OCI-LY3 (cell line): ENCODE data around the gene EPHB1.

ENCODE experiments used
- H2AFZ ChIP-seq: fragments of 200-600, 300-600 bp; shearing (Covaris generic); 2 replicates; pipeline ENCODE4 v1.6.0; 2014; ENCODE audit warnings: antibody characterized with exemption, low read depth, low read length
- H3K27ac ChIP-seq: fragments of 200-600, 300-600 bp; sonication (generic); 2 replicates; pipeline ENCODE4 v1.5.1; 2014; ENCODE audit warnings: mild to moderate bottlenecking, low read length, moderate library complexity, mixed read lengths
- H3K27me3 ChIP-seq: fragments of 200-600, 300-600 bp; sonication (generic); 2 replicates; pipeline ENCODE4 v1.6.1; 2014; ENCODE audit warnings: low read depth, low read length, mixed read lengths
- H3K36me3 ChIP-seq: fragments of 200-600, 300-600 bp; sonication (generic); replicated peaks from 2 replicates; pipeline ENCODE3; 2014; ENCODE audit warnings: low read depth, low read length, mixed read lengths
- H3K4me1 ChIP-seq: fragments of 300-600, 200-600 bp; sonication (generic); 2 replicates; pipeline ENCODE4 v1.6.1; 2014; ENCODE audit warnings: low read length, mixed read lengths
- H3K4me2 ChIP-seq: fragments of 200-600, 300-600 bp; sonication (generic); 2 replicates; pipeline ENCODE4 v1.6.1; 2014; ENCODE audit warnings: low read length, mixed read lengths
- H3K4me3 ChIP-seq: fragments of 300-600, 200-600 bp; sonication (generic); 2 replicates; pipeline ENCODE4 v1.5.1; 2014; ENCODE audit warnings: antibody characterized with exemption, mild to moderate bottlenecking, low read length, moderate library complexity
- H3K79me2 ChIP-seq: fragments of 300-600, 200-600 bp; shearing (Covaris generic); 2 replicates; pipeline ENCODE4 v1.6.1; 2014; ENCODE audit warnings: mild to moderate bottlenecking, low read length, mixed read lengths
- H3K9ac ChIP-seq: fragments of 300-600, 200-600 bp; shearing (Covaris generic); 2 replicates; pipeline ENCODE4 v1.6.0; 2014; ENCODE audit warnings: mild to moderate bottlenecking, low read length, moderate library complexity
- H3K9me3 ChIP-seq: fragments of 200-600, 300-600 bp; shearing (Covaris generic); 2 replicates; pipeline ENCODE4 v1.6.1; 2014; ENCODE audit warnings: low read length, mixed read lengths; ENCODE audit not compliant: insufficient read depth
- H4K20me1 ChIP-seq: fragments of 200-600, 300-600 bp; sonication (generic); 2 replicates; pipeline ENCODE4 v1.6.1; 2016; ENCODE audit warnings: low read length, mixed read lengths; ENCODE audit not compliant: insufficient read depth
- EZH2phosphoT487 ChIP-seq: fragments of 200-600 bp; shearing (Covaris generic); IDR thresholded peaks from 2 replicates; pipeline ENCODE4 v1.6.1; 2018; ENCODE audit warnings: antibody characterized with exemption, mixed run types, low read depth
- TF ChIP-seq, protein P1 (sequence below): fragments of 200-600, 300-600 bp; sonication (generic); IDR thresholded peaks from 2 replicates; pipeline ENCODE4 v1.5.1; 2014; ENCODE audit warnings: antibody characterized with exemption, low read length, low read depth

The EPHB1 gene

DNA sequence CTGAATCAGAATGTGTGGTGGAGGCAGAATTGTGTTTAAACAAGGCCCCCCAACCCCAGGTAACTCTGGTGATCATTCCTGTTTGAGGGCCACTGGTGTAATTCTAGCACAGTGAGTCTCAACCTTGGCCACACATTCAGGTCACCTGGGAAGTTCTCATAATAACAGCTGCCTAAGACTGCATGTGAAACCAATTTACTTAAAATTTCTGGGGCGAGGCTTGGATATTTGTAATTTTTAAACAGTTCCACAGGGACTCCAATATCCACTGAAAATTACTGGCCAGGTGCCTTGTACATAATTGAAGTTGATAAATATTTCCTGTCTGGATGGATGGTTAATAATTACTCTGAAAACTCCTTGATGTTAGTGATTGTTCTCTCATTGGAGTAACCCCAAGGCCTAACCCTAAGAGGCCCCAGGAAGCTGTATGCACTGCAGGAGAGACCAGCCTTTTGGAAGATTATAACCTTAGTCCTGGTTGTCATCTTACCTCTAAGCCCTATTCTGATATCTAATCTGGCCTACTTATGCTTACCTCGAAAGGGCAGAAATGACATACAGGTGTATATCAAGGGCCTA, 25.7 kb upstream of the EPHB1 start:
- TF ChIP-seq, protein P1, sequence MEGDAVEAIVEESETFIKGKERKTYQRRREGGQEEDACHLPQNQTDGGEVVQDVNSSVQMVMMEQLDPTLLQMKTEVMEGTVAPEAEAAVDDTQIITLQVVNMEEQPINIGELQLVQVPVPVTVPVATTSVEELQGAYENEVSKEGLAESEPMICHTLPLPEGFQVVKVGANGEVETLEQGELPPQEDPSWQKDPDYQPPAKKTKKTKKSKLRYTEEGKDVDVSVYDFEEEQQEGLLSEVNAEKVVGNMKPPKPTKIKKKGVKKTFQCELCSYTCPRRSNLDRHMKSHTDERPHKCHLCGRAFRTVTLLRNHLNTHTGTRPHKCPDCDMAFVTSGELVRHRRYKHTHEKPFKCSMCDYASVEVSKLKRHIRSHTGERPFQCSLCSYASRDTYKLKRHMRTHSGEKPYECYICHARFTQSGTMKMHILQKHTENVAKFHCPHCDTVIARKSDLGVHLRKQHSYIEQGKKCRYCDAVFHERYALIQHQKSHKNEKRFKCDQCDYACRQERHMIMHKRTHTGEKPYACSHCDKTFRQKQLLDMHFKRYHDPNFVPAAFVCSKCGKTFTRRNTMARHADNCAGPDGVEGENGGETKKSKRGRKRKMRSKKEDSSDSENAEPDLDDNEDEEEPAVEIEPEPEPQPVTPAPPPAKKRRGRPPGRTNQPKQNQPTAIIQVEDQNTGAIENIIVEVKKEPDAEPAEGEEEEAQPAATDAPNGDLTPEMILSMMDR: no peak
- TF ChIP-seq EZH2phosphoT487: no peak
- no peak overlapping the region for H3K27ac ChIP-seq
- H3K9ac ChIP-seq: no peak overlapping the region
- H3K4me3 ChIP-seq: no peak overlapping the region
- H4K20me1 ChIP-seq: no peaks in the 10 kb centered on the region
- H3K36me3 ChIP-seq: no peaks in the 10 kb centered on the region
- no peak overlapping the region for H3K4me2 ChIP-seq
- no peaks in the 10 kb centered on the region for H3K9me3 ChIP-seq
- H2AFZ ChIP-seq: no peak overlapping the region
- no peaks in the 10 kb centered on the region for H3K79me2 ChIP-seq
- H3K27me3 ChIP-seq: peaks cover 12% of the 10 kb centered on the region; the same call in 1 of the 2 replicates
- H3K4me1 ChIP-seq: no peaks in the 10 kb centered on the region

DNA sequence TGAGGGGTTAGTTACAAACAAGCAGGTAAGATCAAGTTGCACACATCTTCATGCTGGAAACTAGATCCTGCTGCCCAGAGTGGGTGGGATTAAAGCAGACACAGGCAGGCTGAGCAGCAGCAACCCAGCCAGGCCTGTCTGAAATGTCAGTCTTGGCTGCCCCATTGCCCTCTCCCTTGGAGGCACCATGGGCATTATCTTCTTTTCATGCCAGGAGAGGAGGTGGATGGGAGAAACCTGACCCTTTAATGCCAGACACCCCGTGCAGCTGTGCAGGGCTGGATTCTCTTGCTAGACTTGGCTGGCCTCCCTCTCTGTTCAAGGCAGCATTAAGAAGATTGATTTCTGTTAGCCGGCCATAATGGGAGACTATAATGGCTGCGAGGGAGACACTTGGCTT, 23.0 kb upstream of the EPHB1 start:
- Histone ChIP-seq H3K4me1 (no peaks in the 10 kb centered on the region), H3K79me2 (no peaks in the 10 kb centered on the region), H3K4me3 (no peak overlapping the region), H3K36me3 (no peaks in the 10 kb centered on the region), H3K27me3 (peaks cover 20% of the 10 kb centered on the region; the same call in 1 of the 2 replicates), H3K4me2 (no peak overlapping the region), H3K9ac (no peak overlapping the region), H4K20me1 (no peaks in the 10 kb centered on the region), H2AFZ (no peak overlapping the region), H3K9me3 (no peaks in the 10 kb centered on the region), H3K27ac (no peak overlapping the region)
- TF ChIP-seq EZH2phosphoT487: no peak
- TF ChIP-seq, protein P1: no peak

DNA sequence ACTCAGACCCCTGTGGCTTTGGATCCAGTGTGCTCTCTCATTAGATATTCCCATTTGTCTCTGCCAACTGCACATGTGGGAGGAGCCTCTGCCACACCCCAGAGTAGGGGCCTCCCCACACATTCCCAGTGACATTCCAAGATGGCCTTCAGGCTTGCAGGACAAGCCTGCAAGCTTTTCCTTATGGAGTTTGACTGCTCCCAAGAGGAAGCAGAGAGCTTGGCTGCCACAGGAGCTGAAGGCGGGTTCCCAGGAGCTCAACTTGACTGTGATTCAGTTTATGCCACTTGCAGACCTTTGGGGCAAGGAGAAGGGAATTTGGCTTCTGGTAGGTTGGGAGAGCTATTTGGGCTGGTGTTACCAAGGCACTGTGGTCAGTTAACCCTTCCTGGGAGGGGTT, 22.5 kb upstream of the EPHB1 start:
- Histone ChIP-seq H3K9me3 (no peaks in the 10 kb centered on the region), H4K20me1 (no peaks in the 10 kb centered on the region), H3K27me3 (peaks cover 20% of the 10 kb centered on the region; the same call in 1 of the 2 replicates), H3K9ac (no peak overlapping the region), H3K4me1 (no peaks in the 10 kb centered on the region), H2AFZ (no peak overlapping the region), H3K36me3 (no peaks in the 10 kb centered on the region), H3K4me3 (no peak overlapping the region), H3K79me2 (no peaks in the 10 kb centered on the region), H3K27ac (no peak overlapping the region), H3K4me2 (no peak overlapping the region)
- TF ChIP-seq EZH2phosphoT487: no peak
- TF ChIP-seq, protein P1: no peak

DNA sequence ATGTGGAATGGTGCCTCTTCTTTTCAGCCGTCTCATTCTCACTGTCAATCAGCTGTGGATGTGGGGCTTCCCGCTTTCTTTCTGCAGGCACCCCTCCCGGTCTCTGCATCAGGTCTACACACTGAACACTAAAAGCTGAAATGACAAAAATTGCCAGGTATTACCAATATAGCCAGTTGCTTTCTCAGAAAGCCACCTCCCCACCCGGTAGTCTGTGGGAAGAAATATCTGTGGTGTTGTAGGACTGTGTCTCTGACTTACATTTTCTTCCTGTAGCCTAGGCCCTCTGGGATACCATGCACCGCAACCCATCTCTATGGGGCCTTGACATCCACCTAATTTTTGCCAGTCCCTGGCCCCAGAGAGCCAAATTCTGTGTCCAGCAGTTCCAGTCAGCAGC, 19.2 kb upstream of the EPHB1 start:
- TF ChIP-seq EZH2phosphoT487: no peak
- TF ChIP-seq, protein P1: no peak
- H3K4me1 ChIP-seq: no peaks in the 10 kb centered on the region
- H2AFZ ChIP-seq: no peak overlapping the region
- H3K4me3 ChIP-seq: no peak overlapping the region
- no peak overlapping the region for H3K4me2 ChIP-seq
- peaks cover 29% of the 10 kb centered on the region for H3K27me3 ChIP-seq
- no peak overlapping the region for H3K27ac ChIP-seq
- H3K9me3 ChIP-seq: no peaks in the 10 kb centered on the region
- H3K79me2 ChIP-seq: no peaks in the 10 kb centered on the region
- no peak overlapping the region for H3K9ac ChIP-seq
- no peaks in the 10 kb centered on the region for H3K36me3 ChIP-seq
- H4K20me1 ChIP-seq: no peaks in the 10 kb centered on the region
